ENCODE measurements around the gene RAB3GAP2. TPM values are rescaled to one million over a fixed set of nuclear protein-coding genes. Genes with fewer than 3 reads are reported as not detected.

Gene RAB3GAP2
- total and polyA plus RNA-seq, 2 experiments from 2014 or later = 9.9 to 14.5 TPM

DNA sequence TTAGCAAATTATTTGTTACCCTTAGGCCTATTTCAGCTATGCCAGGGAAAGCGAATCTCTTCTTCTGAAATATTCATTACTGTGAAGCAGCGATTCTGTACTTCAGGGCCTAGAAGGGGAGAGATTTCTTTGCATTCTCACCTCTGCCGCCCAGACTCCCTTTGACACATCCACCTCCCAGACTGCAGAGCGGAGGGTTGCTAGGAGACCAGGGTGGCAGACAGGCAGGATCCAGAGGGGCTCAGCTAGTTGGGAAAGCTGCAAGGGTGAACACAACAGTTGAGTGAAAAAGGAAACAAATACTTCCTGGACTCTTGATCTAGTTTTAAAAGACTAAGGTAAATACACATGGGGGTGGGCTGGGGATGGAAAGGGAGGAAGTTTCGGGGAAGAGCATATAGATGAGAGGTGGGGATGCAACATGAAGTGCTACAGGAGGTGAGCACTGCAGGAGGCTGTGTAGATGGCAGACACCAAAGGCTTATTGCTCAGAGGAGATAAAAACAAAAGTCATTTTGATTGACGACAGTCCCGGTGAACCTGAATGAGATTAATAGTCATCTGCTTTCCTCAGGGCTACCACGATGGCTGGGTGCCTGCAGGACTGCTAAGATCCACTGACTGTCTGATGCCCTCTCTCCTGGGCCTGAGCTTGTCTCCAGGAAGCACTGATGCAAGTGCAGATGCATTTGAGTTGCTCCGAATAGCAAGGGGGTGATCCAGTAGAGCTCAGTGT lies 26.4 kb upstream of the RAB3GAP2 start:
- Histone ChIP-seq H3K4me3 (no peak overlapping the region), H3K9me3 (ENCODE audit: low read depth) (no peaks in the 10 kb centered on the region), H3K27me3 (no peaks in the 10 kb centered on the region), H3K36me3 (no peaks in the 10 kb centered on the region), H3K27ac (no peak overlapping the region), H3K4me1 (ENCODE audit: low read depth) (peaks cover 9% of the 10 kb centered on the region)
- TF ChIP-seq, protein P1, sequence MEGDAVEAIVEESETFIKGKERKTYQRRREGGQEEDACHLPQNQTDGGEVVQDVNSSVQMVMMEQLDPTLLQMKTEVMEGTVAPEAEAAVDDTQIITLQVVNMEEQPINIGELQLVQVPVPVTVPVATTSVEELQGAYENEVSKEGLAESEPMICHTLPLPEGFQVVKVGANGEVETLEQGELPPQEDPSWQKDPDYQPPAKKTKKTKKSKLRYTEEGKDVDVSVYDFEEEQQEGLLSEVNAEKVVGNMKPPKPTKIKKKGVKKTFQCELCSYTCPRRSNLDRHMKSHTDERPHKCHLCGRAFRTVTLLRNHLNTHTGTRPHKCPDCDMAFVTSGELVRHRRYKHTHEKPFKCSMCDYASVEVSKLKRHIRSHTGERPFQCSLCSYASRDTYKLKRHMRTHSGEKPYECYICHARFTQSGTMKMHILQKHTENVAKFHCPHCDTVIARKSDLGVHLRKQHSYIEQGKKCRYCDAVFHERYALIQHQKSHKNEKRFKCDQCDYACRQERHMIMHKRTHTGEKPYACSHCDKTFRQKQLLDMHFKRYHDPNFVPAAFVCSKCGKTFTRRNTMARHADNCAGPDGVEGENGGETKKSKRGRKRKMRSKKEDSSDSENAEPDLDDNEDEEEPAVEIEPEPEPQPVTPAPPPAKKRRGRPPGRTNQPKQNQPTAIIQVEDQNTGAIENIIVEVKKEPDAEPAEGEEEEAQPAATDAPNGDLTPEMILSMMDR (IDR thresholded peaks at IDR 0.05; ENCODE audit: low read depth, low read length) = no peak
- DNase-seq (ENCODE audit: low read depth in 1 of 2, low spot score in 1 of 2) = peak in 1 of 2 donors; percentile 27

DNA sequence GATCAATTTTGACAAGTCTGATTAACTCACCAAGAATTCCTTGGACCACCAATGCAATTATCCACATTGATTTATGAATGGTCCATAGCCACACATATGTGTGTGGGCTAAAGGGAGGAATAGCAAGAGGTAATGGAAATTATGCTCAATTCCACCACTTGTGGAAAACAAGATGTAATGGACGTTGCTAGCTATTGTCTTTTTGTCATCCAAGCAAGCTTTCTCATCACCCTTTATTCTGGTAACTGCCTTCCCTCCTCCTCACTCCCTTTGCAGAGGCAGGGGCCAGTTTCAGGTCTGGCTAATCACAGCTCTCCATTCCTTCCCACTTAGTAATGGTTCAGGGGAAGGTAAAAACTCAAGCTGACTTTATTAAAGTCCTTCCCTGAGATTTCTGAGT lies 24.7 kb upstream of the RAB3GAP2 start:
- DNase-seq (ENCODE audit: low read depth in 1 of 2, low spot score in 1 of 2) = no peak
- TF ChIP-seq, protein P1 (IDR thresholded peaks at IDR 0.05; ENCODE audit: low read depth, low read length) = no peak
- no peaks in the 10 kb centered on the region for H3K9me3 ChIP-seq (ENCODE audit: low read depth)

DNA sequence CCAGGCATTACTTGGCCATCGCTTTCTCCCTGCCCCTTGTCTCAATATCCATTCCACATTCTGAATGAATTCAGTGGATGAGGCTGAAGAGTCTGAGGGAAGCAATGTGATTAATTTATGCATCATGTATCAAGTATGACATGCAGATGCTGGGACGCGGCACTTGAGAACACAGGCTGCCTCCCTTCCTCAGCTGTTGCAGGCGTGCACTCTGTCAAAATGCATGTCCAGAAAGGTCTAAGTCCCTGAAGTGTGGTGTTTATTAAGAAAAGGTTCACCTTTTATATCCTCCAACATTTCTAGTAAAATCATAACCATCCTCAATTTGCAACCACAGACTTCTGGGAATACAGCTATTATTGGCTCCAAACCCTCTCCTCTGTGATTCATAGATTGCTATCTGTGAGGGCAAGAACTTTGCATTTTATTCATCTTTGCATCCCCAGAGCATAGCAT lies 22.6 kb upstream of the RAB3GAP2 start:
- peak in 1 of 2 donors; percentile 2 for DNase-seq (ENCODE audit: low read depth in 1 of 2, low spot score in 1 of 2)
- Histone ChIP-seq H3K4me3 (no peak overlapping the region), H3K4me1 (ENCODE audit: low read depth) (peaks cover 9% of the 10 kb centered on the region), H3K27ac (no peak overlapping the region), H3K9me3 (ENCODE audit: low read depth) (no peaks in the 10 kb centered on the region), H3K36me3 (no peaks in the 10 kb centered on the region), H3K27me3 (no peaks in the 10 kb centered on the region)
- TF ChIP-seq, protein P1 (IDR thresholded peaks at IDR 0.05; ENCODE audit: low read depth, low read length) = no peak

More for the DNA sequence above, 24.7 kb upstream of the RAB3GAP2 start:
- Histone ChIP-seq H3K27ac (no peak overlapping the region), H3K36me3 (no peaks in the 10 kb centered on the region), H3K4me3 (no peak overlapping the region), H3K27me3 (no peaks in the 10 kb centered on the region), H3K4me1 (ENCODE audit: low read depth) (peaks cover 9% of the 10 kb centered on the region)

DNA sequence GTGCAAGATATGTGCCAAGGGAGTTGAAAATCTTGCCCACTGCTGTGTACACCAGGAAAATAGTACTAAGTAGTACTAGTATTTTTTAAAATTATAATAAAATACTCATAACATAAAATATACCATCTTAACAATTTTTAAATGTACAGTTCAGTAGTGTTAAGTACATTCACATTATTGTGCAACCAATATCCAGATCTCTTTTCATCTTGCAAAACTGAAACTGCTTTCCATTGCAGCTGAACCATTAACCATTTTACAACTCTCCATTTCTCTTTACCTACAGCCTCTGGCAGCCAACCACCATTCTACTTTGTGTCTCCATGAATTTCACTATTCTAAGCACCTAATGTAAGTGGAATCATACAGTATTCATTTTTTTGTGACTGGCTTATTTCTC lies 19.3 kb upstream of the RAB3GAP2 start:
- TF ChIP-seq, protein P1 (IDR thresholded peaks at IDR 0.05; ENCODE audit: low read depth, low read length) = no peak
- Histone ChIP-seq H3K9me3 (ENCODE audit: low read depth) (no peaks in the 10 kb centered on the region), H3K36me3 (no peaks in the 10 kb centered on the region), H3K4me3 (no peak overlapping the region), H3K27me3 (no peaks in the 10 kb centered on the region), H3K27ac (no peak overlapping the region), H3K4me1 (ENCODE audit: low read depth) (peaks cover 9% of the 10 kb centered on the region)
- DNase-seq (ENCODE audit: low read depth in 1 of 2, low spot score in 1 of 2) = no peak

DNA sequence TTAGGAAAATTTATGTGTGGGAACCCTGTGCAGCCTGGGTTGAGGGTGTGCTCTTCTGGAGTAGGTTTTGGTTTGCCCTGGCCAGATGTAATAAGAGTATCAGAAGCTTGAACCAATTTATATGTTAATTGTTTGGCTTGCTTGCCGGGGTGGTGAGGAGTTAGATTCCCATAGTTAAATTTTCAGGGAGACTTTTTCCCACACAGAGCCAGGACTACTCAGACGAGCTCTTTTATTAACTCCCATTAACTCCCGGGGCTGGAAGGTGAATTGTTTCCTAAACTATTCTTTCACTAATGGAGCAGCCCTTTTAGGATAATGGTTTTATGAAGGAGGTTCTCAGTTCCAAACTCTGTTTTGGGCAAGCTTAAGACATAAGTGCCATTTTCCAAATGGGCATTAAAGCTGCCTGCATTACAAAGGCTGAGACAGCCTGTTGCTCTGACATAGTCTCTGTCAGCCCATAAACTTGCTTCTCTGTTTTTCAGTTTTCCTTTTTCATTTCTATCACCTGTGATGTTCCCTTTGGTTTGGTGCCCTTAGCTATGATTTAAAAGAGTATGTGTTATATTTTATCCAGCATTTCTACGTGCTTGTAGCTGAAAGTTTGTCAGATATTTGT lies 18.0 kb upstream of the RAB3GAP2 start:
- H3K36me3 ChIP-seq = no peaks in the 10 kb centered on the region
- no peaks in the 10 kb centered on the region for H3K27me3 ChIP-seq
- H3K4me3 ChIP-seq = no peak overlapping the region
- no peaks in the 10 kb centered on the region for H3K4me1 ChIP-seq (ENCODE audit: low read depth)
- no peak for DNase-seq (ENCODE audit: low read depth in 1 of 2, low spot score in 1 of 2)
- no peak overlapping the region for H3K27ac ChIP-seq
- no peaks in the 10 kb centered on the region for H3K9me3 ChIP-seq (ENCODE audit: low read depth)
- TF ChIP-seq, protein P1 (IDR thresholded peaks at IDR 0.05; ENCODE audit: low read depth, low read length) = no peak
